Measurements from ENCODE around the gene HSDL2.
"Not testable (repeated sequence)": the region's sequence is repeated elsewhere in the genome, so short reads cannot be mapped to it uniquely, and the experiment has no call there.

The HSDL2 gene

DNA sequence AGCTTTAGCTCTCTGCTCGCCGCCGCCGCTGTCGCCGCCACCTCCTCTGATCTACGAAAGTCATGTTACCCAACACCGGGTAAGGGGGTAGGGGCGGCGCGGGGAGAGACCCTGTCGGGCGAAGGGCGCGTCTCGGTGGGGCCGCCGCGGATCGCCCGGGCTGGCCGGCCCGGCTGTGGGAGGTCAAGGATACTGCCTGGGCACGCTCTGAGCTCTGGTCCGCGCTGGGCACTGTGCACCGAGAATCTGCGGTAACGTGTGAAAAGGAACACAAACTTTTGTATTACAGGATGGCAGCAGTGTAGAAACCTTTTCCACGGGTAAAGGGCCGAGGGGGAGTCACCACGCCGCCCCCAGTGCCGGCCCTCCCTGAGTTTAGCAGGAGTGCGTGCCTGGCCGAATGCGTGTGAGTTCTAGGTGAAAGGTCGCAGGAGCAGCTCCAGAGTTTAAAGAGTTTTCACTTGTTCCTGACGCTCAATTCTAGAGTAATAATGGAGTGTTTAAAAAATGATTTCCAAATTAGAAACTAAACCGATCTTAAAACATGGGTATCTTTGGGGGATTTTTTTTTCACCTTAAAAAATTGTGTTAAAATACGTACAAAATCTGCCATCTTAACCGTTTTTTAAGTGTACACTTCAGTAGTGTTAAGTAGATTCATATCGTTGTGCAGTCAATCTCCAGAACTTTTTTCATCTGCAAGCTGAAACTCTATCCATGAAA, at the start of gene HSDL2:
HSDL2 (plus strand) TSS at position 7 of the 723 bp plus-strand sequence; CDS start at position 63, 56 bp downstream.
- DNase-seq (ENCODE audit: low read depth) = no peak

DNA sequence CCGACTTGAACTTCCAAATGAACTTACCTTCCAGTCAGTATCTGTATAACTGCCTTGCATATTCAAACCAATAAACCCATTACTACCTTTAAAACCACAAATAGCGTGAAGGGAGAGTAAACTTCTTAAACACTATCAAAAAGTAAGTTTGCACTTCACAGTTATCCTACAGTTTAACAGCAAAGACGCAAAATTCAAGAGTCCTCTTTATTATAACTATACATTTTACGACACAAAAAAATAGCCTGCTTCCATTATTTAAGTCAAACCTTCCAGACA, 48.3 kb upstream of the HSDL2 start:
- DNase-seq (ENCODE audit: low read depth) = no peak

GRCh38 chr9:112332214-112332613, 47.7 kb upstream of the HSDL2 start:
- no peak for DNase-seq (ENCODE audit: low read depth)

DNA sequence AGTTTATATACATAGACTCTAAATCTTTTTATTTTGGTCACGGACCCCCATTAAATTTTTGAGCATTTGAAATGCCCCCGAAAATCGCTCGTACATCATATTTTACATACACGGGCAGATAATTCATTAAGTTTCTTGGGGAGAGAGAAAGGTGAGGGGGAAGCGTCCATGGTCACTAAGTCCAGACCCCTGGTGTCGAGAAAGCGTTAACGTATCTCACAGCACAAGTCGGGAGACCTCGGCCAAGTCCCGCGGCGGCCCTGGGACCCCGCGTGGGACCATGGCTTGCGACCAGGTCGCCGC, 47.3 kb upstream of the HSDL2 start:
- no peak for DNase-seq (ENCODE audit: low read depth)

DNA sequence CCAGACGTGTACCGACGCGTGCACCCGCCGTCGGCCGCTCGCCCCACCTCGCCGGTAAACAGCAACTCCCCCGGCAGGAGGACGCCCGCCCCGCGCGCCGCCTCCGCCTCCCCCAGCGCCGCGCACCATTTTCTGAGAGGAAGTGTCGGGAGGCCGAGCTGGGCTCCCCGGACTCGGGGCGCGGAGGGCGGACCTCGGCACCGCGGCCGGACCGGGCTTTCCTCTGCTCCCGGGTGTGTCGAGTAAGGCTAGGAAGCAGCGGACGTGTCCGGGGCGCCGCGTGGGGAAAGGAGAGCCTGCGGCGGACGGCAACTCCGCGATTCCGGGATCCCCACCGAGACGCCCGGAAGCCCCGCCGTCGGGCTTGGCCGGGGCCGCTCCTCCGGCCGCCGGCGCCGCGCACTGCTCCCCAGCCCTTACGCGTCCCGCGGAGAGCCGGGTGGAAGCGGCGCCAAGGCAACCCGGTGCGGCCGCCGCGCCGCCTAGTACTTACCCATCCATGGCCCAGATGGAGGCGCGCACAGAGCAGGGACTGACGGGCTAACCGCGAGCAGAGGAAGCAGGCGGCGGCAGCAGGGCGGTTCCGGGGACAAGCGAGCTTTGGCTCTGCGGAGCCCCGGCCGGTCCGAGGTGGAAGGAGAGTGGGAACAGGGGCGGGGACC, 46.8 kb upstream of the HSDL2 start, which contains the start of gene PTBP3:
PTBP3 (minus strand) TSS at position 643 of the 662 bp plus-strand sequence. CDS start 35,754 bp downstream, outside the sequence.
- peak; percentile 64 for DNase-seq (ENCODE audit: low read depth)

DNA sequence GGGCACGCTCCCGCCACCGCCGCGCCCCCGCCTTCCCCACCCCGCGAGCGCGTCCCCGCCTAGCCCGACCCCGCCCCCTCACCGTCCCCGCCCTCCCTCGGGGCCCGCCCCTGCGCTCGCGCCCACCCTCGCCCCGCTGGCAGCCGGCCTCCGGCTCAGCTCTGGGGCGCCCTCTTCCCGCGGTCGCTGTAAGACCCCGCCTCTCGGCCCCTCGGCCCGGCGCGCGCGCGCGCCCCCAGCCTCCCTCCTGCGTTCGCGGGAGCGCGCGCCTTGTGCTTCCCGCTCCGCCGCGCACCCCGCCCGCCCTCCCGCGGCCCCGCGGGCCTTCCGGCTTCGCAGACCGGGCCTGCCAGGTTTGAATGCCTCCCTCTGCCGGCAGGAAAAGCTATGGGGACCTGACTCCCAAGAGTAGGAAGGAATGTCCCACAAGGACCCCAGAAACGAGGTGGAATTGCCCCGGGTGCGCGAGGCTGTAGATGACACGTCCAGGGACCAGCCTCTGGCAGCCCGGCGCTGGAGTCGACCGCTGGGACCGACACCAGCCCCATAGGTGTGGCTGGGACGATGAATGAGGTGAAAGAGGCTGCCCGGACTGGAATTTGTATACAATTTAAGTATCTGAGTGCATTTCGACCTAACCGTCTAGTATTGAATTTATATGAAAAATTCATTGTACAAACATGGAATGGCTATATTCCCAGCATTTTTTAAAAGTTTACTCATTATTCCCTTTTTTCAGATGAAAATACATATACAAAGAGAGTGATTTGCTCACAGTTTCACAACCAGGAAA, 46.1 kb upstream of the HSDL2 start:
- DNase-seq (ENCODE audit: low read depth) = peak; percentile 91

DNA sequence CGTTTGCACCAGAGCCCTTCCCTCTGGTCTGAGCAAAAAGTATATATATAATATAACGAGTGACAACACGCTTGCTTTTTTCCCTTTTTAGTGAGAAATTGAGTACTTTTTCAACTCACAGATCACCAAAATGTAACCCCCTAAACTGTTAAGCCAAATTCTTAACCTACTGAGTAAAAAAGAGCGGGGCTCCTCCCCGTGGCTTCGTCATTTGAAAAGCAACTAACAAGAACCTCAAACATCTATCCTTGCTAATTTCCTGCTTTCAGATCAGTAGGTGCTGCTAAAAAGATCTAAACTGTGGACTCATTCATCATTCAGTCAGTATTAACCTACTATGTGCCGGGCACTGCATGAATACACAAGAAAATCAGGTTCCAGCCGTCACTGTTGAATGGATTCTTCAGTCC, 45.5 kb upstream of the HSDL2 start:
- DNase-seq (ENCODE audit: low read depth) = peak; percentile 9

DNA sequence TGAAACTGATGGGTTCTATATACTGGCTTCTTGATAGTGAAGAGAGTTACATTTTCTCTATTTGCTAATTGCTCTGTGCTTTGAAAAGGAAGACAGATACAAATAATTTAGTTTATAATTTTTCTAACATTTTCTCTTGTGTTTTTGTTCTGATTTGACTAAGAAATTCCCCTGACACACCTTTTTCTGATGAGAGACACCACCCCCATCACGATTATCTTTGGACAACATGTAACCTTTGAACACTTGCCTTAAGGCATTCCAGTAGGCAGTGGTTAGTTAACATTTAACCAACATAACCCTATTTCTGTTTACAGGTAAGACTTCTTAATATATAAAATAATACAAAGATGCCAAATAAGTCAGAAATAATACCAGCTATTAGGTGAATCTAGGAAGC, 42.4 kb upstream of the HSDL2 start:
- no peak for DNase-seq (ENCODE audit: low read depth)

DNA sequence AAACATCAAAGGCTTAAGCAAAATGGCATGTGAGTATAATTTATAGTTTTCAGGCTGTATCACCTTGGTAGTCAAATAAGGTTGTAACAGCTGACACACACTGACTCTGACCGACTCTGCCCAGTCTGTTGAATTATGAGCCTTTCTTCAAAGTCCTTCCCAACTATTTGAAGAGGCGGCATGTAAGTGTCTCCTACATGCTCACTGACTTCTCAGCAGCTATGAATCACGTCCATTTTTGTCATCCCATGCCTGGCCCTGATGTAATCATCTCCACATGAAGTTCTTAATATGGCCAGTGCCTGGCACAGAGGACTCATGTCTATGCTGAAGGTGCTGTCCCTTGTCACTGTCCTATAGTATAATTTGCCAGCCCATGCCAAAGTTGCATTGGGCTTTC, 41.3 kb upstream of the HSDL2 start:
- DNase-seq (ENCODE audit: low read depth) = no peak

DNA sequence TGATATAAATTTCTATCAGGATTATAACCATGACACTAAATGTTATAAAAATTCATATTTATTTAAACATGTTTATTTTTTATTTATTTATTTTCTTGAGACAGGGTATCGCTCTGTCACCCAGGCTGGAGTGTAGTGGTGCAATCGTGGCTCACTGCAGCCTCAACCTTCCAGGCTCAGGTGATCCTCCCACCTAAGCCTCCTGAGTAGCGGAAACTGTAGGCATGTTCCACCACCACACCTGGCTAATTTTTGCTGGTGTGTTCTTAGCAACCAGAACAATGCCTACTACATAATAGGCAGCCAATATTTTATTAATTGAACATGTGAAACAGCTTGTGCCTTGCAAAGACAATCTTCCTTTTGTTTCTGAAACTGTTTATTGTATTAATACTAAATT, 40.0 kb upstream of the HSDL2 start:
- no peak for DNase-seq (ENCODE audit: low read depth)

DNA sequence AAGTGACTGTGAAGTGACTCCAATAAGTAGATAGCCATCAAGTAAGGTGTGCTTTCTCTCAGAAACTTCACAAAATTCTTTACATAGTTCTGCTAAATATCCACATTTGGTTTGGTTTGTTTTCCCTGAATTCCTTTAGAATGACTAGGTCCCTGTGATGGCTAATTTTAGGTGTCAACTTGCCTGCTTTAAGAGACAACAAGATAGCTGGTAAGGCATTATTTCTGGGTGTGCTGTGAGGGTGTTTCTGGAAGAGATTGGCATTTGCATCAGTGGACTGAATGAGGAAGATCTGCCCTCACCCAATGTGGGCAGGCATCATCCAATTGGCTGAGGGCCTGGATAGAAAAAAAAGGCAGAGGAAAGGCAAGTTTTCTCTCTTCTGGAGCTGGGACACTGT, 38.2 kb upstream of the HSDL2 start:
- no peak for DNase-seq (ENCODE audit: low read depth)

DNA sequence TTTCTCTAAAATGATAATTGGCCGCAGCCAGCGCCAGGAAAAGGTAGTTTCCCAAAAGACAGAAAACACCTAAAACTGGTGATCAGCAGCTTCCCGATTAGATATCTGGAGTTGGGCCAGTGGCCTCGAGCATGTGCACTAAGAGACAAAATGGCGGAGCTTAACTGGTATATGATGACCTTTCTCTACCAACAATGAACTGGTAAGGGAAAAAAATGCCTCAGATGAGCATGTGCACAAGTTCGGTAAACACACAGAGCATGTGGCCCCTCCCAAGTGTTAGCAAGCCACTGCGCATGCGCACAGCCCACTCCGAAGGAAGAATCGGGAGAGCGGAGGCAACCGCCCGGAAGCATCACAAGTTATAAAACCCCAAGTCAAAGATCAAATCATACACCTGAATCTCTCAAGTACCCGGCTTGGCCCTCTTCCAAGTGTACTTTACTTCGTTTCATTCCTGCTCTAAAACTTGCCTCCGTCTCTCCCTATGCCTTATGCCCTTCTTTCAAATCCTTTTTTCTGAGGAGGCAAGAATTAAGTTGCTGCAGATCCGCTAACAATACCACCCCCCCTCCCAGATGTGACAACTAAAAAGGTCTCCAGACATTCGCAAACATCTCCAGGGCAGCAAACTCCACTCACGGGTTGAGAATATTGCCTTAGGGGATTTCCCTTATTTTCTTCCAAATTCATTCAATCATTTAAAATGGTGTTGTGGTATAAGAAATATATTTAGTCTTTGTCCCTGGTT, 31.5 kb upstream of the HSDL2 start:
- DNase-seq (ENCODE audit: low read depth) = peak; percentile 51

GRCh38 chr9:112349008-112349333, 30.9 kb upstream of the HSDL2 start:
- no peak for DNase-seq (ENCODE audit: low read depth)

- no peak for DNase-seq (ENCODE audit: low read depth)
These were observed 28.7 kb upstream of the HSDL2 start for GRCh38 chr9:112351184-112351583.

DNA sequence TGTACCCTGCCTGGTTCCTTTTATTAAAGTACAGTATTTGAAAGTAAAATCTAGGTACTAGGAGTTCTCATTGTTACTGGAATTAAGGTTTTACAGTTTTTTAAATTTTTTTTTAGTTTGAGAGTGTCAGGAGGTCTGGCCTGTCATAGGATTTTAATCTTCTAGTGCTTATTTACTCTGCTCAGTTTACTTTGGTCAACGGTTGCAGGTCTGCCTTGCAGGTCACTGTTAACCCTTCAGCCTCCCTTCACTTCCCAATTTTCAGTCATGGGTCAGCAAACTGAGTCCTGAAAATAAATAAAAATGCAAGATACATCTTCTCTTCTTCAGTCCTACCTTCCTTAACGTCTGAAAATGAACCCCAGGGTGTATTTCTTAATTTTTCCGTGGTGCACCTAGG, 27.7 kb upstream of the HSDL2 start:
- DNase-seq (ENCODE audit: low read depth) = no peak

DNA sequence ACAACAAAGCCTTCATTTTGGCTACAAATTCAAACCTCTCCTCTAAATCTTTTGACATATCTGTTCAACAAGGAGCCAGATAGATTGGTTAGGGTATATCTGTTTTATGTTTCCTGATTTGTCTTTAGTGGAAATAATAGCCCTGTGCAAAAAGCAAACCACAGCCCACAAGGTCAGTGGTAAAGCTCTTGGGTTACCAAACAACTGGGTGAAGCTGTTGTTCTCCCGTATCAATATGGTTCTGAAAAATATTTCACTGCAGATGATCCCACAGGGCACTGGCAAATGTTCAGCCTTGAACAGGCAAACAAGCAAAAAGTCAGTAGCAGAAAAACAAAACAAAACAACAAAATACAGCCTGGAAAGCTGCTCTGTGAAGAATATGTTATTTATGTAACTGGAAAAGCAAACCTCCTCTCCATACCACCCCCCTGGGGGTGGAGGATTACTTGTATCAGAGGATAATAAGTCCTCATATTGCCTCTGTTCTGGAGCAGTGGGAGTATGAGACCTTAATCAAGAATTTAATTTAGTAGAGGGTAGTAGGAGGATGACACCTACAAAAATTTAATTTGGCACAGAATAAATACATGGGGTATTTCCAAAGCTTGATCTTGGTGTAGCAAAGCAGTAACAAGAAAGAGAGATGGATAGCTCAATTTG, 25.7 kb upstream of the HSDL2 start:
- DNase-seq (ENCODE audit: low read depth) = no peak

GRCh38 chr9:112355427-112355897, 24.4 kb upstream of the HSDL2 start:
- no peak for DNase-seq (ENCODE audit: low read depth)

GRCh38 chr9:112360047-112360804, 19.7 kb upstream of the HSDL2 start:
- no peak for DNase-seq (ENCODE audit: low read depth)

DNA sequence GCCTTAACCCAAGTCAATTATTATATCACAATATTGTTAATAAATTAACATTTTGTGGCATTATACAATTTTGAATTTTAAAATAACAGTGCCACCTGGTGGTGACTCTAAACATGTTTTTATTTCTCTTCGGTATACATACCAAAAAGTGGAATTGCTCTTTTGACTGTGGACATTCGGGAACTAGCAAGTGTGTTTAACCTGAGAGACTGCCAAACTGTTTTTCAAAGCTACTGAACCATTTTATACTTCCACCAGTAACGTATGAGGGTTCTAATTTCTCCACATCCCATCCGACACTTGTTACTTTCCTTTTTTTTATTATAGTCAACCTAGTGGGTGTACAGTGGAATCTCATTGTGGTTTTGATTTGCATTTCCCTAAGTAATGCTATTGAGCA, 18.3 kb upstream of the HSDL2 start:
- no peak for DNase-seq (ENCODE audit: low read depth)

DNA sequence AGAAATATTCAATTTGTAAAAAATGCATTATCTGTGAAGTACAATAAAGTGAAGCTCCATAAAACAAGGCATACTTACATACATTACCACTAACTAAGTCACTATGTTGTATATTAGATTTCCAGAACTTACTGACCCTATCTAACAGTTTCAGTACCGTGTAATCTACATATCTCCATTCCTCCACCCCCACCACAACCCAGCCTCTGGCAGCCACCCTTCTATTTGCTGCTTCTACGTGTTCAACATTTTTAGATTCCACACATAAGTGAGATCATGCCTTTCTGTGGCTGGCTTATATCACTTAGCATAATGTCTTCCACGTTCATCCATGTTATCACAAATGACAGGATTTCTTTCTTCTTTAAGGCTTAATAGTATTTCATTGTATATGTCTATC, 15.1 kb upstream of the HSDL2 start:
- no peak for DNase-seq (ENCODE audit: low read depth)

- not testable (repeated sequence) for DNase-seq (ENCODE audit: low read depth)
These were observed 14.7 kb upstream of the HSDL2 start for GRCh38 chr9:112365257-112365656.
